Hematopoietic multipotent progenitor cell (in vitro differentiated cells): Measurements from ENCODE around the gene PLAC8. TPM values are rescaled to one million over a fixed set of nuclear protein-coding genes. Genes with fewer than 3 reads are reported as not detected.

ENCODE experiments used
- DNase-seq, 3 donors: peaks; one replicate each; pipeline ENCODE4 v3.0.0-alpha.2; 2011 to 2015; ENCODE audit warnings: low read depth in 2 of 3, low spot score in 2 of 3
- total RNA-seq: library from RNA; depleted of rRNA; stranded (reverse); fragments of >200 nt; gene quantifications from one replicate; pipeline ENCODE4 v1.2.3, GENCODE V29; 2012

Gene PLAC8, protein sequence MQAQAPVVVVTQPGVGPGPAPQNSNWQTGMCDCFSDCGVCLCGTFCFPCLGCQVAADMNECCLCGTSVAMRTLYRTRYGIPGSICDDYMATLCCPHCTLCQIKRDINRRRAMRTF
- 205 TPM for total RNA-seq

DNA sequence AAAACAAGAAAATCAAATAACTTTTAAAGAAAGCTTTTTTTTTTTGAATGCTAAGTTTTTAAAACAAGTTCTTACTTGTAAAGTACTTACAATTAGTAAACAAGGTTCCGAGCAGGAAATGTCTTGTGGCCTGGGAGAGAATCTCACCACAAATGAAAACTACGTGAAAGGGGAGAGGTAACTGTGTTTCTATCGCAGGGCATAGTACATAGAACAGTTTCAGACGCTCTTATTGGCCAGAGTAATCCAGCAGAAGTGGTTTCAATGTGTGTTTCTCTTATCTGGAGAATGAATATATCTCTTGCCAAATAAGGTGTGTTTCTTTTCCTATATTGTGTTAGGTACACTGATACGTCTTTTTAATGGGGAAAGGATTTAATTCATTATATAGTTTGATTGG is at the start of gene PLAC8:
Gene PLAC8, minus strand, starts transcription at position 154 of the 400 bp plus-strand sequence. CDS start 6,808 bp downstream, outside the sequence.
- DNase-seq: peak in 2 of 3 donors; percentile 47 to 80

DNA sequence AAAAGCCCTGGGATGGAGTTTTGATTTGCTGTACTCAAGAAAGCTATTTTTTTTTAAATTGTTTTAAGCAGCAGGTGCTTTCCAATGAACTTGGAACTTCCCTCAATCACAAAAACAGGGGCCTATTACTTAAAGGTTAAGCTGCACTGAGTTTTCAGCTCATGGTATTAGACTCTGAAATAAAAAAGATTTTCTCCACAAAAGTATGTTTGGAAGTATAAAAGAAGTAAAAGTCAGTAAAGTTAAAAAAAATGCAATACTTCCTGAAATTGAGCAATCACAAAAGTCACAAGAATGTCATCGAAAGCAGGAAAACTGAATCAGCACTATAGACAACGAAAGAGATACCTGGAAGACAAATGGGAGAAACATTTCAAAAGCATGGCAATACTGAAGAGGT is 38.9 kb upstream of the PLAC8 start:
- no peak for DNase-seq

DNA sequence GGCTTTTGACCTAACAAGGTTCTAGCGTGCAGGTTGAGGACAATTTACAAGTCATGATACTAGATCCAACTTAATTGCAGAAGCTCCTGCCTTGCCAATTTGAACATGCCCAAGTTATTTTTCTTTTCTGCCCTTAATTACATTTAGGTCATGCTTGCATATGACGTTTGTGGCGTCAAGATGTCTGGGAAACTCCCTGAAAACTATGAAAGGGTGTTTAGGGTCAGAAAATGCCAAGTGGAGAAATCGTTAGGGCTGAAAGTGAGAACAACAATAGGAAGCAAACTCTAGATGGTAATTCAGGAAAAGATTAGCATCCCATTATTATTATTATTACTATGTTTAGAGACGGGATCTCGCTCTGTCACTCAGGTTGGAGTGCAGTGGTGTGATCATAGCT is 38.2 kb upstream of the PLAC8 start:
- DNase-seq: no peak

DNA sequence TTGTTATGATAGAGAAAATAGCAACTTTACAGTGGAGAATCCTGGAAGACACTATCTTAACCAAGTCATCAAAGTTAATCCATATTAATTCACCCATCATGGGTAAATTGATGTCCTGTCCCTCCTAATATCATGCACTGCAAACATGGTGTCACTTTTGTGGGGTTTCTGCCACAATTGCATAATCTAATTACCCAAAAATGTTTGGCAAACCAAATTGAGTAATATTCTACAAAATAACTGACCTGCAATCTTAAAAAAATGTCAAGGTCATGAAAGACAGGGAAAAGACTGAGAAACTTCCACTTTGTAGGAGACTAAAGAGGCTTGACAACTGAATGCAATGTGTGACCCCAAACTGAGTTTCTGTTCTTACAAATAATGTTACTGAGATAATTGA is 37.1 kb upstream of the PLAC8 start:
- DNase-seq: no peak

DNA sequence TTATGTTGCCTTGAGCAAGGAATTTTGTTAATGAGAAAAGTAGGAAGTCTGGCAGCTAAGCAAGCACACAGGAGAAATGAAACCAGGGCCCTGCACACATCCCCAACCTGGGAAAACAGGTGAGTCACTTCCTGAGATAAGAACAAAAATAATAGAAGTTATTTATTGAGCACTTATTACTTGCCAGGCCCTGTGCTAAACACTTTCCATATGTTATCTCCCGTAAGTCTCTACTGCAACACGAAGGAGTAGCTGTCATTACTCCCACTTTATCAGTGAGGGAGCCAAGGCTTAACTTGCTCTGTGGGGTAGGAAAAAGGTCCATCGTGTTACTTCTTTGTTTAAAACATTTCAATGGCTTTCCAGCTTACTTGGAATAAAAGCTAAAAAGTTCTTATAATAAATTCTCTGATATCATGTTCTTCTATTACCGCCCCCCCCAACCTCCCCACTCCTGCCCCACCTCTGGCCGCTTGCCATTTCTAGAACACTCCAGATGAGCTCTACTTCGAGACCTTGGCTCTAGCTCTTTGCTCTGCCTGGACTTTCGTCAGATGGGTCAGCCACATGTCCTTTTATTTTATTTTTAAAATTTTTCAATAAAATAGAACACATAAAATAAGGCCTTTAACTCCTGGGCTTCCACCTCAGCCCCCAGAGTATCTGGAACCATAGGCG is 36.3 kb upstream of the PLAC8 start:
- DNase-seq: no peak

DNA sequence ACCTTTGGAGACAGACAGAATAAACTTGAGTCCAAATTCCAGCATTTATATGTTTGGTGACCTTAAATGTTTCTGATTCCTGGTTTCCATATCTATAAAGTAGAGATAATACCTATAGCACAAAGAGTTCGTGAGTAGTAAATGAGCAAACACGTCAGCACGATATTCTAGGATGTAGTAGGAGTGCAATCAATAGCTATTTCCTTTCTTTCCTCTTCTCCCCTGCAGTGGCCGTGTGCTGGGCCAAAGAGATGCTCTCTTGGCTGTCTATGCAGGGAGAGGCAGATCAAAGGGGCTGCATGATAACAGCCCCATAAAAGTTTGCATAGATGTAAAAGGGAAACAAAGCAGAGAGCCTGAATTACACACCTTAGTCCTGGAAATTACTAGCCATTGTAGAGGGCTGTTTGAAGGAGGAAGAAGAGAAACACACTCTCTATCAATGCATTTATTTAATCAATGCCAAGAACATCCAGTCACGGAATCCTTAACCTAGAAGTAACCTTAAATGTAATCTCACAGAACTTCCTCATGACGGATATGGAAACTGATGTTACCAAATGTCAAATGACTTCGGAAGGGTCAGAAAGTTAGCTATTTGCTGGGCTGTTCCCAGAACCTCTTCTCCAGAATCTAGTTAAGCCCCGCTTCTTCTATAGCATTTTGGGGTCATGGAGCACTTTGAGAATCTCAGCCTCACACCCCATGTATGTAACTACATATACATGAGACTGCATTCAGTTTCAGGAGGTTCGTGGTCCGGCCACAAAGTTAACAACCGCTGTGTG is 35.5 kb upstream of the PLAC8 start:
- DNase-seq: no peak

DNA sequence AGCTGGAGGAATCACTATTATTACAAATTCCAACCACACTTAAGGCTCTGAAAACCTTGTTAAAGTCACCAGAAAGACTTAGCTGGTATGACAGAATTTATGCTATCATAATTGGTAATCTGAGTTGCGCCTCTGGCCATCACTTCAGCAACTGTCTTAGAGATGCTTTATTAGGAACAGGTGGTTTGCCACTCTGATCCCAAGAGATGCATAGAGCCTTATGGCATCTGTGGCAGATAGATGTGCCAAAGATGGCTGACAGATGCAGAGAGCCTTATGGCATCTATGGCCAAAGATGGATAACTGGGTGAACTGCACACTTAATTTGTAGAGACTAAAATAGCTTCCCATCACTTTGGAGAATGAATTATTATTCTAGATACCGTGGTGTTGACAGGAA is 32.3 kb upstream of the PLAC8 start:
- no peak for DNase-seq

DNA sequence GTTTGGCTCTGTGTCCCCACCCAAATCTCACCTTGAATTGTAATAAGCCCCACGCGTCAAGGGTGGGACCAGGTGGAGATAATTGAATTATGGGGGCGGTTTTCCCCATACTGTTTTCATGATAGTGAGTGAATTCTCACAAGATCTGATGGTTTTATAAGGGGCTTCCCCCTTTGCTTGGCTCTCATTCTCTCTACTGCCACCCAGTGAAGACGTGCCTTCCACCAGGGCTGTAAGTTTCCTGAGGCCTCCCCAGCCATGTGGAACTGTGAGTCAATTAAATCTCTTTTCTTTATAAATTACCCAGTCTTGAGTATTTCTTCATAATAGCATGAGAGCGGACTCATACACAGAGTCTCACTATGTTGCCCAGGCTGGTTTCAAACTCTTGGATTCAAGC is 31.2 kb upstream of the PLAC8 start:
- DNase-seq: peak in 2 of 3 donors; percentile 40 to 62

DNA sequence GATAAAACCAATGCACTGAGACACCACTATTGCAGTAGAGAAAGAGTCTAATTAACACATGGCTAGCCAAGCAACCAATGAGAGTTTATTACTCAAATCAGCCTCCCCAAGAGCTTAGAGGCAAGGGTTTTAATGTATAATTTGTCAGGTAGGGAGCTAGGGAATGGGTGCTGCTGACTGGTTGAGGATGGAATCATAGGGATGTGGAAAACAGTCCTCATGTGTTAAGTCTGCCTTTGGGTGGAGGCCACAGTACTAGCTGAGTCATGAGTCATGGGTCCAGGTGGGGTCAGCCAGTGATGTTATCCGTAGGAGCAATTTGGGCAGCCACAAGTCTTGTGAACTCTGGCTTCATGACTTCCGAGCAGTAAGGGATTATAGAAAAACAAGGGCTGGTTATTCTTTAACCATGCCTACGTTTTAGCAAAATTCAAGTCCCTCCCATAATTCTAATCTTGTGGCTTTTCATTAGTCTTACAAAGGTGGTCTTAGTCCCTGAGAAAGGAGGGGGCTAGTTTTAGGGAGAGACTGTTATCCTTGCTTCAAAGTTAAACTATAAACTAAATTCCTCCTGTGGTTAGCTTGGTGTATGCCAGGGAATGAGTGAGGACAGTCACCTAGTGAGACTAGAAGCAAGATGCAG is 25.1 kb upstream of the PLAC8 start:
- DNase-seq: no peak

DNA sequence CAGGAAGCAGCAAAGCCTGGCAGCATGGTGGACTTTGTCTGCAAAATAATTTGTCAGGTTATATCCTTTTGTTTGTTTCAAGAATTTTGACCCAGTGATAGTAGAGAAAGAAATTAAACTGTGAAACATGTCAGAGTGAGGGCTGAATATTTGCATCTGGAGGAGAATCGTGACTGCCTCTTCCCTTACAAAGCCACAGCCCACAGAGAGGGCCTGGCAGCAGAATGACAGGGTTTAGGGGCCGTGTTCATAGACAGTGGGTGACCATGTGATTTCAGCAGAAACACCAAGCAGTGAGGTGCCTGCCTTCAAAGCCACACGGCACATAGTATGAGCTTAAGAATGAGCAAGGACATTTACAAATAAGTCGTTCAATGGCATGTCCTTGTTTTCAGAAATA is 24.4 kb upstream of the PLAC8 start:
- DNase-seq: peak in 1 of 3 donors; percentile 44

DNA sequence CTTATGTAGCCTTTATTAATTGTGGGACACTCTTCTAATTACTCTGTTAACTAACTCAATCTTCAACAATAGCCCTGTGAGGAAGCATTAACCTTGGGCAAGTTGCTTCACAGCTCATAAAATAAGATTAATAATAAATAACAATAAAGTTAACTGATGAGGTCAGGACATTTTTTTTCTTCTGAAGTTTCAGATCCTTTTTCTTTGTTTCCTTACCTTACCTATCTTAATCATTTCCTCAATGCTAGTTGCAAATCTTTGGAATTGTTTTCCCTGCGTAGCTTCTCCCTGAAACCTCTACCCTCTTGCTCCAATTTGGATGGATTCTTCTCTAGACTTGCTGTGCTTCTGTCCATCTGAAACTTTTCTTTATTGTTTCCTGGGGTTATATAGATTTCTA is 17.5 kb upstream of the PLAC8 start:
- no peak for DNase-seq

DNA sequence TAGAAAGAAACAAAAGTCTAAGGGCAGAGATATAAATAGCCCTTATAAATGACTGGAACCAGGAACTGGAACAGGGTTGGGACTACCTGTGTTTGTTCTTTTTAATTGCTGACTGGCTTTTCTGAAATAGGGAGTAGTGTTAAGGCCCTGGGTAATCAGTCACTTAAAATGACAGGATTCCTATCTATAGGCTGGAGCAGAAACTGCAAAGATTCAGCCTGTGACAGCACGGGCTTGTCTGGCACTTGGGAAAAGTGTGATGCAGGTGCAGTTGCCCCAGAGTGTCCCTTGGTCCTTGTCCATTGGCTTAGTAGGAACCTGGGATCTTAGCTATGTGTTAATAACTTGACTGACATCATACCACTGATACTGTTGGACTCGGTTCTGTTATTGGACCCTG is 14.7 kb upstream of the PLAC8 start:
- DNase-seq: no peak

DNA sequence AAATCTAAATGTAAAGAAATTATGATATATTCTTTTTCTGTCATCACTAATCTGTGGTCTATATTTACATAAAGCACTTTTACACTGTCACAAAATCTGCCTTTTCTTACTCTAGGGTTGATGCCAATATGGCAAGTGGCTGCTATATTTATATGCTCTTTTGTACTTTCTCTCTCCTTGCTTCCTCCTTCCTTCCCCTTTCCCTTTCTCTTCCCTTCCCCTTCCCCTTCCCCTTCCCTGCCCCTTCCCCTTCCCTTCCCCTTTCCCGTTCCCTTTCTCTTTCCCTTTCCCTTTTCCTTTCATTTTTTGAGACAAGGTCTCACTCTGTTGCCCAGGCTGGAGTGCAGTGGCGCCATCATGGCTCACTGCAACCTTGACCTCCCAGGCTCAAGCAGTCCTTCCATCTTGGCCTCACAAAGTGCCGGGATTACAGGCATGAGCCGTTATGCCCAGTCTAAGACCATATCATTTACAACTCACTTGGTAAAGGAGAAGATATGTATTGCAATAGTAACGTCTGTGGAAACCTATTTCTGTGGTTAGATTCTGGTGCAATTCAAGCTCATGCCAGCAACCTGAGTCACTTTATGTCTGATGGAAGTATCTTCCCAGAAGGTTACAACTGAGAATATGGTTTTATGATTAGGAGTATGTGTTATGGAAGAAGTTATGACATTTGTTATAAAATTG is 13.9 kb upstream of the PLAC8 start:
- peak in 1 of 3 donors; percentile 20 for DNase-seq

DNA sequence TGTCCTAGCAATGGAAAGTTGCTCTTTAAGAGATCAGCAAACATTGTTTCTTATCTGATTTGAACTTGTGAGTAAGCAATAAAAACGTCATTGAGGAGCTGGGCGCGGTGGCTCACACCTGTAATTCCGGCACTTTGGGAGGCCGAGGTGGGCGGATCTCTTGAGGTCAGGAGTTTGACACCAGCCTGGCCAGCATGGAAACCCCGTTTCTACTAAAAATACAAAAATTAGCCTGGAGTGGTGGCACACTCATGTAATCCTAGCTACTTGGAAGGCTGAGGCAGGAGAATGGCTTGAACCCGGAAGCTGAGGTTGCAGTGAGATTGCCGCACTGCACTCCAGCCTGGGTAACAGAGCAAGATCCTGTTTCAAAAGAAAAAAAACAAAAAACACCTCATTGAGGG is 11.2 kb upstream of the PLAC8 start:
- DNase-seq: no peak

DNA sequence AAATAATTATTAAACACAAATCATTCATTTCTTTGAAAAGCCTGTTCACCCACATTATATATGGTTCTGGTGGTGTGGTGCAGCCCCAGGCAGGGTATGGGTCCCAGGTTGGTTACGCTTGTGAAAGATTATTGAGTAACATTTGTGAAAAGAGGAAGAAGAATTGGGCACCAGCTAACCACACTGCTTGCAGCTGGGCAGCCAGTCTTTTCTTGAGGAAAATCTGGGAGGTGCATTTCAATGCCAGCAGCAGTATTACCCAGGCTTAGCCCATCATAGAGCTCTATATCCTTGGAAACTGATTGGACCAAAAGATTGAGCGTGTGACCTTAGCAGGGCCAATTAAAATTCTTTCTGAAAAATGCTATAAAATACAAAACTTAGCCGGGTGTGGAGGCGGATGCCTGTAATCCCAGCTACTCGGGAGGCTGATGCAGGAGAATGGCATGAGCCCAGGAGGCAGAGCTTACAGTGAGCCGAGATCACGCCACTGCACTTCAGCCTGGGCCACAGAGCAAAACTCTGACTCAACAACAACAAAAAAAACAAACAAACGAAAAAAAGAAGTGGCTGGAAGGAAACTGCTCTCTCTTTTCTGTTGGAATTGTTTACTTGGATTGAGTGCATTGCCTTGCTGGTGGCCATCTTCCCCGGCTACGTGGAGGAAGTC is 9.7 kb upstream of the PLAC8 start:
- DNase-seq: peak in 2 of 3 donors; percentile 69 to 89

DNA sequence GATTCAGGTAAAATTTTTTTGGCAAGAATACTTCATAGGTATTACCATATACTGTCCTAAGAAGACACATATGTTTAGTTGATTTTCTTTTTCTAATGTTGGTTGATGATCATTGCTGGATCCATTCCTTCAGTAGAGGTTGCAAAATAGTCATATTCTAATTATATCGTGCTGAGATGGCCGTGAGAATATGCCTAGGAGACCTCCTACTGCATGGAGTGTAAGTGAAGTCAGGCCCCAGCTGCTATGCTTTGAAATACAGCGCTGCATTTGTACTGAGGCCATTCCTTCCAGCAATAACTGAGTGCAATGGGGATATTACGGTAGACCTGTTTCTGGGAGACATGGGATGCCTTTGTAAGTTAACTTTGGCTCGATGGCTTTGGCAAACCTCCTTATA is 6.7 kb upstream of the PLAC8 start:
- no peak for DNase-seq

DNA sequence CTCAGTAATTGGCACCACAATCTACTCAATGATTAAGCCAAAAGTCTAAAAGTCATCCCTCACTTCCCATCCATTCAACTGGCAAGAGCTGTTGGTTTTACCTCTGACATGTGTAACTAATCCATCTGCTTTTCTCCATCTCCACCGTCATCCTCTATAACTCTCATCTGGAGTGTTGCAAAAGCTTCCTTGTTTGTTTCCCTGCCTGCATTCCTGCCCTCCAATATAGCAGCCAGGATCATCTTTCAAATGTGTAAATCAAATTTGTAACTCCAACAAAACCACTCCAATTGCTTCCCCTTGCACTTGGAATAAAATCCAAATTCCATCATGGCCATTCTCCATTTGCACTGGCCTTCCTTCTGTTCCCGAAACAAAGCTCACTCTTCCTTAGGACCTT is 4.3 kb upstream of the PLAC8 start:
- DNase-seq: no peak

DNA sequence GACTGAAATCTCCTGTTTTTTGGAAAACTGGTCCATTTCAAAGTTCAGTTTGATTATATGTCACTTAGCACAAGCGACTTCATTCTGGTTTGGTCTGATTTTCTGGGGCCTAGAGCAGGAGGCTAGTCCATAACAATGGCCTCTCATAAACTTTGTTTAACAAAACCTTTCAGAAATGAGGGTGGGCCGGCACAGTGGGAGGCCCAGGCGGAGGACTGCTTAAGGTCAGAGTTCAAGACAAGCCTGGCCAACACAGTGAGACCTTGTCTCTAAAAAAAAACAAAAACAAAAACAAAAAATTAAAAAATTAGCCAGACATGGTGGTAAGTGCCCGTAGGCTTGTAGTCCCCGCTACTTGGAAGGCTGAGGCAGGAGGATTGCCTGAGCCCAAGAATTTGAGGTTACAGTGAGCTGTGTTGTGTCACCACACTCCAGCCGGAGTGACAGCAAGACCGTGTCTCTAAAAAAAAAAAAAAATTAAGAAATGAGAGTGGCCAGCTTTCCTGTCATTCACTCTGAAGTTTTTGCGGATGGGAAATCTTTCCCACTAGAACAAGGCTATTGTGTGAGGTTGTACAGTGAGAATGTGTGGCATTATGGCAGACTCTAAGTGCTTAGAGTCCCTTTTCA is 1.2 kb upstream of the PLAC8 start:
- DNase-seq: no peak

DNA sequence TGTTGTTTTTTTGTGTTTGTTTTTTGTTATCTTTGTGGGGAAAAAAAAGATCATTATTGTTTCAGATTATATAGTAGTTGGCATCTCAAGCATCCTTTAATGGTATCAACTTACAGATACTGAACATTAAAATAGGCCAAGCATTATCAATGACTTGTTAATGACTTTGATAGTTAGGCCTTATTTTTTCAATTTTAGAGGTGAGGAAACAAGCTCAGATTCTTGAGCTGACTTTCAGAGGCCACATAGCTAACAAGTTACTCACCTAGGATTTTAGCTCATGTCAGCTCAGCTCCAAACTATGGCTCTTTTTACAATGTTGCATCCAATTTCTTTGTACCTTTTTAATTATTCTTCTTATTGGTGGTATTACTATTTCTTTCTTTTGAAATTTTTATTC is 471 bp upstream of the PLAC8 start:
- DNase-seq: no peak

DNA sequence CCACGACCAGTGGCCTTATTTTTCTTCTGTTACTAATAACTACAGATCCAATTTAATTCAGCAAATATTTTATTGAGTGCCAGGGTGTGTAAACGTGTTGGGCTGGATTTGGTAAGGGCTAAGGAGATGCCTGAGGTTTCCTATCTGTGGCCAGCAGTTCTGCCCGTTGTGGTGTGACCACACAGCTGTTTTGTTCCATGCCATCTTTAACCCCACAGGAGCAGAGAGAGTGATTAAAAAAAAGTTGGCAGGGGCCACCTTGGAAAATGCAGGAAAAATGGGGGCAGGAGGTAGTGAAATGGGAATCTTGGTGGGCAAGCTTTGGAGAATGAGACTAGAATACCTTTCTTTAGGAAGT is 1.1 kb downstream of the PLAC8 start:
- peak in 1 of 3 donors; percentile 74 for DNase-seq
